IPS-15b (cell line): ENCODE measurements around the gene ARHGEF26.

Experiments
- H3K27me3 ChIP-seq: one replicate; pipeline ENCODE4 v1.6.1; 2013; ENCODE audit warnings: low read length; ENCODE audit not compliant: control insufficient read depth, insufficient read depth
- H3K36me3 ChIP-seq: one replicate; pipeline ENCODE4 v1.6.1; 2013; ENCODE audit warnings: low read length; ENCODE audit not compliant: control insufficient read depth, insufficient read depth
- H3K4me1 ChIP-seq: one replicate; pipeline ENCODE4 v1.6.1; 2013; ENCODE audit warnings: mild to moderate bottlenecking, low read length; ENCODE audit not compliant: control insufficient read depth, insufficient read depth
- H3K4me3 ChIP-seq: one replicate; pipeline ENCODE4 v1.5.1; 2013; ENCODE audit warnings: low read depth, low read length
- H3K9ac ChIP-seq: one replicate; pipeline ENCODE4 v1.6.1; 2013; ENCODE audit warnings: low read depth, mild to moderate bottlenecking, low read length
- H3K9me3 ChIP-seq: one replicate; pipeline ENCODE4 v1.6.1; 2013; ENCODE audit warnings: mild to moderate bottlenecking, low read length; ENCODE audit not compliant: control insufficient read depth, insufficient read depth

The ARHGEF26 gene

GRCh38 chr3:154137036-154137435 lies 15.8 kb downstream of the ARHGEF26 start:
- peaks cover 2% of the 10 kb centered on the region for H3K36me3 ChIP-seq
- H3K9ac ChIP-seq, result no peak overlapping the region
- no peak overlapping the region for H3K4me3 ChIP-seq
- H3K4me1 ChIP-seq, result no peaks in the 10 kb centered on the region
- H3K27me3 ChIP-seq, result no peaks in the 10 kb centered on the region
- no peaks in the 10 kb centered on the region for H3K9me3 ChIP-seq

GRCh38 chr3:154139996-154140436 lies 18.8 kb downstream of the ARHGEF26 start:
- Histone ChIP-seq H3K27me3 (no peaks in the 10 kb centered on the region), H3K9me3 (no peaks in the 10 kb centered on the region), H3K9ac (no peak overlapping the region), H3K4me3 (no peak overlapping the region), H3K4me1 (peaks cover 8% of the 10 kb centered on the region), H3K36me3 (peaks cover 2% of the 10 kb centered on the region)

- H3K36me3 ChIP-seq, result no peaks in the 10 kb centered on the region
- no peaks in the 10 kb centered on the region for H3K9me3 ChIP-seq
- no peak overlapping the region for H3K4me3 ChIP-seq
- peaks cover 12% of the 10 kb centered on the region for H3K4me1 ChIP-seq
- no peak overlapping the region for H3K9ac ChIP-seq
- no peaks in the 10 kb centered on the region for H3K27me3 ChIP-seq
Observed at GRCh38 chr3:154142608-154143007, 21.4 kb downstream of the ARHGEF26 start.

GRCh38 chr3:154143873-154144272 lies 22.7 kb downstream of the ARHGEF26 start:
- Histone ChIP-seq H3K4me3 (no peak overlapping the region), H3K36me3 (no peaks in the 10 kb centered on the region), H3K9ac (no peak overlapping the region), H3K4me1 (peaks cover 12% of the 10 kb centered on the region), H3K9me3 (no peaks in the 10 kb centered on the region), H3K27me3 (no peaks in the 10 kb centered on the region)

- Histone ChIP-seq H3K4me1 (peaks cover 18% of the 10 kb centered on the region), H3K9me3 (no peaks in the 10 kb centered on the region), H3K9ac (no peak overlapping the region), H3K36me3 (no peaks in the 10 kb centered on the region), H3K27me3 (no peaks in the 10 kb centered on the region), H3K4me3 (no peak overlapping the region)
Observed at GRCh38 chr3:154144825-154145465, 23.8 kb downstream of the ARHGEF26 start.

GRCh38 chr3:154148541-154148940 lies 27.4 kb downstream of the ARHGEF26 start:
- Histone ChIP-seq H3K9me3 (no peaks in the 10 kb centered on the region), H3K36me3 (no peaks in the 10 kb centered on the region), H3K4me1 (peaks cover 18% of the 10 kb centered on the region), H3K9ac (no peak overlapping the region), H3K27me3 (no peaks in the 10 kb centered on the region), H3K4me3 (no peak overlapping the region)

- Histone ChIP-seq H3K9me3 (no peaks in the 10 kb centered on the region), H3K4me3 (no peak overlapping the region), H3K27me3 (no peaks in the 10 kb centered on the region), H3K36me3 (no peaks in the 10 kb centered on the region), H3K4me1 (peaks cover 16% of the 10 kb centered on the region), H3K9ac (no peak overlapping the region)
Observed at GRCh38 chr3:154149286-154149685, 28.1 kb downstream of the ARHGEF26 start.

GRCh38 chr3:154151969-154152368 lies 30.8 kb downstream of the ARHGEF26 start:
- Histone ChIP-seq H3K4me1 (peaks cover 5% of the 10 kb centered on the region), H3K27me3 (no peaks in the 10 kb centered on the region), H3K9ac (no peak overlapping the region), H3K36me3 (no peaks in the 10 kb centered on the region), H3K9me3 (no peaks in the 10 kb centered on the region), H3K4me3 (no peak overlapping the region)

- Histone ChIP-seq H3K4me1 (peaks cover 5% of the 10 kb centered on the region), H3K9me3 (no peaks in the 10 kb centered on the region), H3K36me3 (no peaks in the 10 kb centered on the region), H3K4me3 (no peak overlapping the region), H3K9ac (no peak overlapping the region), H3K27me3 (no peaks in the 10 kb centered on the region)
Observed at GRCh38 chr3:154152741-154153140, 31.6 kb downstream of the ARHGEF26 start.

- Histone ChIP-seq H3K4me1 (no peaks in the 10 kb centered on the region), H3K9me3 (no peaks in the 10 kb centered on the region), H3K4me3 (no peak overlapping the region), H3K9ac (no peak overlapping the region), H3K27me3 (no peaks in the 10 kb centered on the region), H3K36me3 (no peaks in the 10 kb centered on the region)
Observed at GRCh38 chr3:154156530-154156929, 35.3 kb downstream of the ARHGEF26 start.

- H3K9ac ChIP-seq, result no peak overlapping the region
- no peak overlapping the region for H3K4me3 ChIP-seq
- H3K27me3 ChIP-seq, result no peaks in the 10 kb centered on the region
- no peaks in the 10 kb centered on the region for H3K9me3 ChIP-seq
- H3K36me3 ChIP-seq, result no peaks in the 10 kb centered on the region
- no peaks in the 10 kb centered on the region for H3K4me1 ChIP-seq
Observed at GRCh38 chr3:154161806-154162205, 40.6 kb downstream of the ARHGEF26 start.

GRCh38 chr3:154164387-154164786 lies 43.2 kb downstream of the ARHGEF26 start:
- H3K4me3 ChIP-seq, result no peak overlapping the region
- no peaks in the 10 kb centered on the region for H3K4me1 ChIP-seq
- H3K9ac ChIP-seq, result no peak overlapping the region
- H3K27me3 ChIP-seq, result no peaks in the 10 kb centered on the region
- H3K9me3 ChIP-seq, result no peaks in the 10 kb centered on the region
- no peaks in the 10 kb centered on the region for H3K36me3 ChIP-seq
